IPS DF 4.7 (cell line): ENCODE data around the gene CRYGC.
"Not testable (repeated sequence)": the region's sequence is repeated elsewhere in the genome, so short reads cannot be mapped to it uniquely, and the experiment has no call there.

Source experiments
- DNase-seq: peaks from one replicate; pipeline ENCODE4 v3.0.0-alpha.2; 2013; ENCODE audit warnings: low spot score; ENCODE audit errors: extremely low read depth

Gene CRYGC

GRCh38 chr2:208138334-208138733, 8.7 kb upstream of the CRYGC start:
- not testable (repeated sequence) for DNase-seq

DNA sequence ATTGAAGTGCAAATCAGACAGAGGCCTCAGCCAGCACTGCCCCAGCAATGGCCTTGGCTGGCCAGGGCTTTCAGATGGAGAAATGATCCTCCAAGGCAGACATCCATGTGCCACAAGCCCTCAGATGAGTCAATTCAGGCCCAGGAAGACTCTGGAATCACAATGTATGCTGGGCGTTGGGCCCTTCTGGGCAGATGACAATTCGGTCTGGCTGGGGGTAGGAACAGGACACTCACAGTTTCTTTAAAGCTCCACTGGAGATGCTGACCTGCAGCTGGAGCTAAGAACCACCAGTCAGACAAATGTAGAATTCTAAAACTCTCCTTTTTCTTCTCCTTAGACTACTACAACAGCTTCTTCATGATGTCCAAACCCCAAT, 7.1 kb upstream of the CRYGC start:
- no peak for DNase-seq

- DNase-seq: no peak
Observed at GRCh38 chr2:208135794-208136715, 6.4 kb upstream of the CRYGC start.

DNA sequence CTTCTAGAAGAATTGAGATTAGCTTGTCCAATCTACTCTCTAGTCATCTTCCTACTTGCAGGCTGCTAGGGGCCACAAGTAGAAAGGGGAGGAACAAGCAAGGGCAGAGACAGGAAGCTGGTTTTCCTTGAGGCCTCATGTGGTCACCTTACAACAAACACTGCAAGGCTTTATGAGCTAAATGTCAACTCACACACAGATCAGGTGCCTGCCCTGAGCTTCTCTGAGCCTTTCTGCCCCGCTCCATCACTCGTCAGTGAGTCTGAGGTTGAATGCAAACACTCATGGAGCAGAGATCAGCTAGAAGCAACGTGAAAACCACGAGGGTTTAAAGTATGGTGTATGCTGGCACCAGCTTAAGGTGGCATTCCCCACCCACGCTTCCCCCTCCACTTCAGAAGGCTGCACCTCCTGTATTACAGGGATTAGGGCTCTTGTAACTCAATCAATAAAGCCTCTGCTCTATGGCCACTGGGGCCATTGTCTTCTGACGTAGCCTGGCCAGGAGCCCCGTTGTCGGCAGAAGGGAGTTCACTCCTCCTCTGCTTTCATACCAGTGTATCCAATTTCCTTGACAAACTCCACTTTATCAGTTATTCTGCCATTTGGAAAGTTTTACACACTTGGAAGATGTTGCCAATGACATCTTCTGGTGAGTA, 5.4 kb upstream of the CRYGC start:
- DNase-seq: no peak

- DNase-seq: no peak
Observed at GRCh38 chr2:208130712-208131110, 1.1 kb upstream of the CRYGC start.

DNA sequence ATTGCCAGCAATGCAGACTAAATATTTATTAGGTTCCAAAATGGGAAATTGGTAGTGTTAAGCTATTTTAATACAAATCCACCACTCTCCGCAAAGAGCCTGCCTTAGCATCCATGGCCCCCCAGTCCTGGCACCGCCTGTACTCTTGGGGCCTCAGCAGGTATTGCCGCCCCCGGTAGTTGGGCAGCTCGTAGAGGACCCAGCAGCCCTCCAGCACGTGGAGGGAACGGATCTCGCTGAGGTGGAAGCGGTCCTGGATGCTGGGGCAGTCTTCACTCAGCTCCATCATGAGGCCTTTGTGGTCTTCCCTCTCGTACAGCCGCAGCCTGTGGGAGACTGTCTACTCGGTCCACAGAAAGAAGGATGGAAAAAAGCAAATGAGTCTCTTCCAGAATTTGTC, 1.5 kb downstream of the CRYGC start:
- no peak for DNase-seq

GRCh38 chr2:208127090-208127489, 2.5 kb downstream of the CRYGC start:
- no peak for DNase-seq

DNA sequence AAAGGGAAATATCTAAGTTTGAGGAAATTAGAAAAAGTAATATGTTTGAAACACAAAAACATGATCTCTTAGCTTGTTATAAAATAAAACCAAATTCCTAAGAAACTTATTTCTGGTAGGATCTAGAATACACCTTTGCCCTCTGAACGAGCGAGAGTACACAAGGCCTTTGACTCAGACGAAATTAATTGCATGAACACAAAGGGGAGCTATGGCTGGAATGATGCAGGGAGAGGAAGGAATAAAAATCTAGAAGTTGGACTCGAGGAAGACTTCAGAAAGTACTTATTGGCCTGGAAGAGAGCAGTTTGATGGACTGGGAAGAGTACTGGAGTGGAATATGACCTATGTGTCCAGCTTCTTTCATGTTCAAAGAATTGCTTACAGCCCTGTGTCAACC, 4.4 kb downstream of the CRYGC start:
- DNase-seq: no peak

- DNase-seq: not testable (repeated sequence)
Observed at GRCh38 chr2:208124013-208124715, 5.5 kb downstream of the CRYGC start, which contains the start of gene CRYGD. Gene CRYGD (minus strand): TSS chr2:208124524. CDS start chr2:208124473, 51 bp downstream.

DNA sequence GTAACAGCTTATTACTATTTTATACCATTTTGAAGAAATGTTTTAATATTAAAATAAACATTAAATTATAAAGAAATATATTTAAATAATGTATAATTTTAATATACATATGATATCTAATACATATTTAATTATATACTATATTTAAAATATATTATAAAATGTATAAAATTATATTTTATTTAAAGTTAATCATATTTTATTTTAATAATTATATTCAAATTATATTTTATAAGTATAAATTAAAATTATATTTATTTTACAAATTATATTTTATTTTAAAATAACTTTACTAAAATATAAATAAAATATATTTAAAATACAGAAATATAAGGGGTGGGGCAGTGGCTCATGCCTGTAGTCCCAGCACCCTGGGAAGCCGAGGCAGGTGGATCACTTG, 7.4 kb downstream of the CRYGC start:
- DNase-seq: no peak

- DNase-seq: no peak
Observed at GRCh38 chr2:208118918-208119317, 10.7 kb downstream of the CRYGC start.

DNA sequence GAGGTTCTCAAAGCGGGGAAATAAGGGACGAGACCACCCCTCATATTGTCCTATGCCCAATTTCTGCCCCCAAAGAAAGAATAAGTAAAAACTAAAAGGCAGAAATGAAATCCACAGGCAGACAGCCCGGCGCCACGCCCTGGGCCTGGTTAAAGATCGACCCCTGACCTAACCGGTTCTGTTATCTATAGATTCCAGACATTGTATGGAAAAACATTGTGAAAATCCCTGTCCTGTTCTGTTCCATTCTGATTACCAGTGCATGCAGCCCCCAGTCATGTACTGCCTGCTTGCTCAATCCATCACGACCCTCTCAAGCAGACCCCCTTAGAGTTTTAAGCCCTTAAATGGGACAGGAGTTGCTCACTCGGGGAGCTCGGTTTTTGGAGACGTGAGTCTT, 12.2 kb downstream of the CRYGC start:
- DNase-seq: not testable (repeated sequence)

GRCh38 chr2:208112969-208113368, 16.7 kb downstream of the CRYGC start:
- no peak for DNase-seq

DNA sequence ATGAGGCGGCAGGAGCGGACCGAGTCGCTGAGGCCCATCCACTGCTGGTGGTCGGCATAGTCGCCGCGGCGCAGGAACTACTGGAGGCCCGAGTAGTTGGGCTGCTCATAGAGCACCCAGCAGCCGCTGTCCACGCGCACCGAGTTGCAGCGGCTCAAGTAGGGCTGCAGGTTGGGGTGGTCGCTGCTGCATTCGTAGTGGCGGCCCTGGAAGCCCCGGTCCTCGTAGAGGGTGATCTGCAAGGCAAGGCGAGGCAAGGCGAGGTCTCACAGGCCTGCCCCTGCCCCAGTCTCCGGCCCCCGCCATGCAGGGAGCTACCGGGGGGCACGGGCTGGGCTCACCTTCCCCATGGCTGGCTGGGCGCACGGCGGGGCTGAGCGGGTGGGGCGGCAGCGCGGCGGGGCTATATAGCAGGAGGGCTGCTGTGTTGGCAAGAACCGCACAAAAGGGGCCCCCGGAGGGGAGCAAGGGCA, 17.3 kb downstream of the CRYGC start:
- DNase-seq: not testable (repeated sequence)

DNA sequence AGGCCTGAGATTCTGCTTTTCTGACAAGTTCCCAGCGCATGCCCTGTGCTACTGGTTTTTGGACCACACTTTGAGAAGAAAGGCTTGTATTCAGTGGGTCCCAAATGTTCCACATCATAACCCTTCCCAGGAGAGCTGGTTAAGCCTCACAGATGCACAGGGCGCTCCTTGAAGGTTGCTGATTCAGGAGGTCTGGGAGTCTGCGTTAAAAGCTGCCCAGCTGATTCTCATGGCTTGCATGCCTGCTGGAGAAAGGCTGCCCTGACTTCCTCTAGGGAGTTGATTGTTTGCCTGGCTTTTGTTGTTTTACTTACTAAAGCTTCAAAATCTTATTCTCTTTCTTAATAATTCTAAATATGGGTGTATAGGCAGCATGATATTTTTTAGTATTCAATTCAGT, 26.0 kb downstream of the CRYGC start:
- no peak for DNase-seq

GRCh38 chr2:208101716-208102631, 27.7 kb downstream of the CRYGC start:
- DNase-seq: no peak

DNA sequence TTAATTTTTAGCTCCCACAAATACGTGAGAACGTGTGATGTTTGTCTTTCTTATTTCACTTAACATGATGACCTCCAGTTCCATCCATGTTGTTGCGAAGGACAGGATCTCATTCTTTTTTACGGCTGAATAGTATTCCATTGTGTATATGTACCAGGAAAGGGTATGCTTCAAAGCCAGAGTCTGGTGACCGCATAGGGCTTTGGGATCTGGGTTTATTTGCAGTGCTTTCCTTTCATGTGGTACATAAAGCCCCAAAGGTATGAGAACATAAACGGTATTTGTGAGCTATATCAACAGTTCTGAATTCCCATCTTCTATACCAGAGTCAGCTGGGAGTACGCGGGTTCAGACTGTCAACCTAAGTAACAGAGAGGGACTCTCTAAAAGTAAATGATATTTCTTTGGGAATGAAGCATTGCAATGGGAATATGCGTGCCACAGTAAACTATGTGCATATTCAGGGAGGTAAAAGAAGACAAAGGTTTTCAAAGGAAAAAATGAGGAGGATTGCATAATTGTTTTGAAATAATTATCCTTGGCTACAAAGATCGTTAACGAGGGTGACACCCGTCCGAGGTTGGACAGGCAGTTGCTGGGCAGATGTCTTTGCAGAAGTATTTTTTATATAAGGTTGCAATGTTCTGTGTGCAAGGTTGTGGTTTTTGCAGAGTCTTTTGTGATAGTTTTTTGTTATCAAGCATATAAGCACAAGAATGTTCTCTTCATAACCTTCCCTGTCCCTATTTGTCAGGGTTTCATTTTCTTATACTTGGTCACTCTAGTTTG, 29.8 kb downstream of the CRYGC start:
- DNase-seq: no peak

GRCh38 chr2:208098701-208099100, 30.9 kb downstream of the CRYGC start:
- not testable (repeated sequence) for DNase-seq

DNA sequence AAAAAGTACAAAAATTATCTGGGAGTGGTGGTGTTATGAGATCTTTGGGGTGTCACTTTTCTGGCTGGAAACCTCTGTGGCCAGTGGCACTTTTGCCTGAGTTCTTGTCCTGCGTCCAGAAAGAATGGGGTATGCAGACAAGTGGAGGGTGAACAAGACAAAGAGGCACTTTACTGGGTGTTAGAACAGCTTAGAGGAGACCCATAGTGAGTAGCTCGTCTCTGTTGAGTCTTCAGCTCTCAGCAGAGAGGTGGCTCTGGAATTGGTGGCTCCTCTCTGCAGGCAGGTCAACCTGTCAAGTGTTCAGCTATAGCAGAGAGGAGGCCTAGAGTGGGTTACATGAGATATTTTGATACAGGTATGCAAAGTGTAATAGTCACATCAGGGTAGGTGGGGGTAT, 31.4 kb downstream of the CRYGC start:
- no peak for DNase-seq

GRCh38 chr2:208097801-208098200, 31.8 kb downstream of the CRYGC start:
- no peak for DNase-seq
